KOPT-K1 (cell line): ENCODE results near the gene TLX3.
"Not testable (repeated sequence)": the region's sequence is repeated elsewhere in the genome, so short reads cannot be mapped to it uniquely, and the experiment has no call there.

Source experiments
- H3K27ac ChIP-seq: fragments of 200-600 bp; sonication (generic); 2 replicates; pipeline ENCODE4 v1.5.1; 2016; ENCODE audit warnings: antibody characterized with exemption, mild to moderate bottlenecking, low read depth, low read length; ENCODE audit not compliant: poor library complexity, severe bottlenecking
- H3K36me3 ChIP-seq: fragments of 200-600 bp; sonication (generic); 2 replicates; pipeline ENCODE4 v1.5.1; 2017; ENCODE audit warnings: antibody characterized with exemption, mild to moderate bottlenecking, low read length, moderate library complexity; ENCODE audit not compliant: insufficient read depth
- H3K9me3 ChIP-seq: fragments of 200-600 bp; sonication (generic); 2 replicates; pipeline ENCODE4 v1.5.1; 2017; ENCODE audit warnings: antibody characterized with exemption, low read length, mild to moderate bottlenecking; ENCODE audit not compliant: insufficient read depth, poor library complexity, severe bottlenecking

The TLX3 gene

DNA sequence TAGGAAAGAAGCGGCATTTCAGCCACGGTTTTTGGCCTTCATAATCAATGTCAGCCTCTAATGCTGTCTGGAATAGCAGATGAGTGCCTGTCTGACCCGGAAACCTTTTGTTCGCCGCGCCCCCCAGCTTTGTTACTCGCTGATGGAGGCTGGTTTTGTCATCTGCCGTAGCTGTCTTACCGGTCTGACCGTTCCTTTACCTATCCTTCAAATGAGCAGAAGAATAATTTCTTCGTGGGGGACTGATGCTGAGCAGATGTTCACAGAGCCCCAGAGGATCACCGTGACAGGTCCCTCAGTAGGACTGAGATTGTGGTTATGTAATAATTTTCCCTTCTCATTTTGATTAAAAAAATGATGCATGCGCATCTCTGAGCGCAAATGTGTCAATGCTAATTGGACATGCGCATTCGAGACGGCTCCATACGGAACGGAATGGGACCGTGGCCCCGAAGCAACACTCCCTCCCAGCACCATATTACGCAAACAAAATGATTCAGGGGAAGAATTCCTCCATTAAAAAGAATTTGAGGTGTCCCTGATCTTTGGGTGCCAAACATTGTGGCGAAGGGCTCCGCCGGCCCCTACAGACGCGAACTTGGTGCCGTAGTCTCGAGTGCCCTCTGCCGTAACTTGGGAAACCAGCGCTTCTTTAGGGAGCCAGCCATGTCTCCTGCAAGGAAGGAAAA is 27.6 kb downstream of the TLX3 start:
- no peak overlapping the region for H3K27ac ChIP-seq
- no peaks in the 10 kb centered on the region for H3K36me3 ChIP-seq
- no peaks in the 10 kb centered on the region for H3K9me3 ChIP-seq

DNA sequence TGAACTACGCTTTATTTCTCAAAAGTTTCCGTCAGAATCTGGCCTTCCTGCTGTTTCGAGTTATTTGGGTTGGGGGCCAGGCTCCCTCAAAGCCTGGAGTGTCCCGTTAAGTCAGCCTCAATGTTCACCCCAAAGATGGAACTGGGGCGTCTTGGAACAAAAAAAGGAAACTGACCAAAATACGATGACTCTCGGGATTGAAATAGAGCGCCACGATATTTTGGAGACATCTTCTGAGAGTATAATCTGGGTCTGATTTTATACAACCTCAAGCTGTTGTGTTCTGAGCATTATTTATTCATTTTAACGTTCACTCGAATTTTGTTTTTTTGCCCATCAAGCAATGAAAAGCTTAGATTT is 28.1 kb downstream of the TLX3 start:
- no peaks in the 10 kb centered on the region for H3K9me3 ChIP-seq
- H3K36me3 ChIP-seq = no peaks in the 10 kb centered on the region
- no peak overlapping the region for H3K27ac ChIP-seq

DNA sequence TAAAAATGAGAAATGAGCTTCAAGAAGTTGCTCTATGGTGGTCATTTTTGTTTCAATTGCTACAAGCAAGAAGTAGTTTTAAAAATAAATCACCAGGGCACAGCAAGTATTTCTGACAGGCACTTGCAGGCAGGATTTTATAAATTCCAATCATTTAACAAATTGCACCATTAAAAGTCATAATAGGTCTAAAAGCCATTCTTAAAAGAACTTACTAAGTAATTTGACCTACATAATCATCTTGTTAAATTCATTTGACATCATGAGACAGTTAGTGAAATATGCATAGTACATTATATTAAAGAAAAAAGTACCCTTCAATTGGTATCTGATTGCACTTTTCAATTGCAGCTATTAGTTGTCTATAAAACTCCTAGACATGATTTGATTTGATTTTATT is 31.0 kb downstream of the TLX3 start:
- no peaks in the 10 kb centered on the region for H3K9me3 ChIP-seq
- H3K36me3 ChIP-seq = no peaks in the 10 kb centered on the region
- no peak overlapping the region for H3K27ac ChIP-seq

DNA sequence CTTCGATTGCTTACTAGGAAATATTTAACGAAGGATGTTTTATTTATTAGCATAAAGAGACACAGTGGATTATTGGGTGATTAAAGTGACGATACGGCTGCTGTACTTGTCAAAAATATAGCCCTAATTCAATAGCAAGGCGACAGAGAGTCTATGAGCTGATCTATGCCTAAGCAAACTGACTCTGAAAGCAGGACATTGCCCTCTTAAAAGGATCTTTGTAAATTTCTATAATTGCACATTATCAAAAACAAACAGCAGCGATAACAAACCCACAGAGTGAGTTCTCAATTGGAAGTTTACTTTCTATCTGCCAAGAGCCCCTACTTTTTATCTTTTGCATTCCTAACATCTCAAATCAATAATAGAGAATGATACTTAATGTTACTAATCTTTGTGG is 31.4 kb downstream of the TLX3 start:
- H3K27ac ChIP-seq = no peak overlapping the region
- H3K9me3 ChIP-seq = no peaks in the 10 kb centered on the region
- H3K36me3 ChIP-seq = no peaks in the 10 kb centered on the region

DNA sequence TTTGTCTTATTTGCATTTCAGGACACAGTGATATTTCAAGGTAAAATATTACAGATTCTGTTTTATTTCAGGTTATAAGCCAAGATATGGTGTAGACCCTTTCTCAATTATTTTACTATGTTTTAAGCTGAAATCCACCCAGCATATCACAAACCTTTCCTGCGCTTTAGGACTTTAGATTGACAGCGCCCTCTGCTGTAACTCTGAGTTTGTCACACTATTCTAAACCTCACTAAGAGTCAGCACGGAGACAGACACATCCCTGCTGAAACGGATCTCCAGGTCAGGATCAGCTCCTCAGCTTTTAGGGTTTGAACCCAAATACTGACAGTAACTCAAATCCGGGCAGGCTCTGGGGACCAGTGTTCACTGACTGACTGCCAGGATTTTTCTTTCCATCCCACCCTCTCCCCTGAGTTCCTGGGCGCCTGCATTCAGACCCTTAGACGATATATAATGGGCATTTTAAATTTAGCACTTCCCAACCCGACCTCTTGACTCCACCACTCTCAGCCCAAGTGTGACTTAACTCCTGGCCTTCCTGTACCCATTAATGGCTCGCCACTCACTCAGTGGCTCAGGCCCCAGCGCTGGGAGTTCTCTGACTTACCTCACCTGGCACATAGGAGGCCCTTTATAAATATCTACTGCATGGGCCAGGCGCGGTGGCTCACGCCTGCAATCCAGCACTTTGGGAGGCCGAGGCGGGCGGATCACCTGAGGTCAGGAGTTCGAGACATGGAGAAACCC is 33.5 kb downstream of the TLX3 start:
- H3K27ac ChIP-seq = no peak overlapping the region
- H3K36me3 ChIP-seq = no peaks in the 10 kb centered on the region
- H3K9me3 ChIP-seq = no peaks in the 10 kb centered on the region

DNA sequence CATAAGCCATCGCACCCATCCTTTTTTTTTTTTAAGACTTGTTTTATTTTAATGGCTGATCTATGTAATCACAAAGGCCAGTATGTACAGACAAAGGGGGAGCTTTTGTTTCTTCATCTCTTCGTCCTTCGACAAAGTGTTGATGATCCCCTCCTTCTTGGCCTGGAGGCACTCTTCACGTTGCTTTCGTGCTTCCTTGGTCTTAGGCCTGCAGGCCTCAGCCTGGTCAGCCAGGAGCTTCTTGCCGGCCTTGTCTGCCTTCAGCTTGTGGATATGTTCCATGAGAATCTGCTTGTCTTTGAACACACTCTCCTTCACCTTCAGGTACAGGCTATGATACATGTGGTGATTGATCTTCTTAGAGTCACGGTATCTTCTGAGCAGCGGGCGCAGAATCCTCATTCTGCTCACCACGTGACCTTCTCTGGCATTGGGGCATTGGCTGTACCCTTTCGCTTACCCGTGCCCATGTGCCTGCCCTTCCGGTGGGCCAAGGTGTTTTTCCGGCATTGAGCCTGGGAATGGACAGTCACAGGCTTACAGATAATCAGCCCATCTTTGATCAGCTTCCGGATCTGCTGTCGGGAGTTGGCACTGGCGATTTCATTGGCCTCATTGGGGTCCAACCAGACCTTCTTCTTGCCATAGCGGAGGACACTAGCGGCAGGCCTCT is 36.0 kb downstream of the TLX3 start:
- H3K9me3 ChIP-seq = no peaks in the 10 kb centered on the region
- H3K27ac ChIP-seq = no peak overlapping the region
- H3K36me3 ChIP-seq = no peaks in the 10 kb centered on the region

DNA sequence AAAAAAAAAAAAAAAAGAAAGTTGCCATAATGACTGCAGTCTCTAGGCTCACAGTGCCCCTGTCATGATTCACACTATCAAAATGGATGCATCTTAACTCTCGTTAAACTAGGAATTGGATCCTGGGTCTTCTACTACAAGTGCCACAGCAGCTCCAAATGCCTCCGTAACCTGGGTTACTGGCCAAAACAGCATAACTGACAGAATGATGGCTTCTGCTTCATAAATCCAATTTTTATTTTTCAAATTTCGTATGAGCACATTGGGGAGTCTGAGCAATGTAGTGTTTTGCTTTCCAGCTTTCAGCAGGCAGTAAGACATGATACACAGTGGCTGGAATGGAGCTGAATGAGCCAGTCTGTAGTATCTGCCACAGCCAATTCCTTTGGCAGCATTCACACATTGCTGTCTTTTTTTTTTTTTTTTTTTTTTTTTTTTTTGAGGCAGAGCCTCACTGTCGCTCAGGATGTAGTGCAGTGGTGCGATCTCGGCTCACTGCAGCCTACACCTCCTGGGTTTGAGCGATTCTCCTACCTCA is 42.6 kb downstream of the TLX3 start:
- Histone ChIP-seq H3K36me3 (no peaks in the 10 kb centered on the region), H3K9me3 (no peaks in the 10 kb centered on the region), H3K27ac (no peak overlapping the region)

DNA sequence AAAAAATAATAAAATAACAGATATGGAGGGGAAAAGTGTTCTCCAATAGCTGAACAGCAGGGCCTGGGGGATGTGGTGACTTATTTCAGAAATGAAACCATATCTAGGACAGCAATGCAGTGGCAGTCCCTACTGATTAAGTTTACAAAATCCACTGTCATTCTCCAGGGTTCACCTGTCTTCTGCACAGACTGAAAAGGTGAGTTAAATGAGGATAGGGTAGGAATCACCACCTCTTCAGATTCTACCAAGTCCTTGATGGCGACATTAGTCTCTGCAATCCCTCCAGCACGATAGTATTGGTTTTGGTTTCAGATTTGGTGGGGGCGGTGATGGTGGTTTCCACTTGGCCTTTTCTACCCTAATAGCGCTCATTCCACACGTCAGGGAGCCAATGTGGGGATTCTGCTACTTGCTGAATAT is 46.3 kb downstream of the TLX3 start:
- no peaks in the 10 kb centered on the region for H3K9me3 ChIP-seq
- no peak overlapping the region for H3K27ac ChIP-seq
- H3K36me3 ChIP-seq = no peaks in the 10 kb centered on the region

DNA sequence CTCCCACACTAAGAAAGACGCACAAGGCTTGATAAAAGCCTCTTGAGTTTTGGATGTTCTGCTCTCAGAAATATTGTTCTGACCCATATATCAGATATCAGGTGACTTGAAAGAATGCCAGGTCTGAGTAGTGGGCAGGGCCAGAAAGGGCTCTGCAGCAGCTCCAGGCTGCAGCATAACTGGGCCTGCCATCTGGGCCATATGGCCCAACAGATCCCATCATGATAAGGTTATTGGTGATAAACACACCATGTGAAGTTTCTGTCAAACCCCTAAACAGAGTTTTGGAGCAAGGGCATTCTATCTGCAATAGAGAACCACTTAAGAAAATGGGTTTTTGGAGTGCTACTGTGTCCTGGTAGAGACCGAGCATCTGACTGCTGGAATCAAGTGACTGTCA is 48.8 kb downstream of the TLX3 start:
- H3K36me3 ChIP-seq = no peaks in the 10 kb centered on the region
- H3K9me3 ChIP-seq = no peaks in the 10 kb centered on the region
- no peak overlapping the region for H3K27ac ChIP-seq

DNA sequence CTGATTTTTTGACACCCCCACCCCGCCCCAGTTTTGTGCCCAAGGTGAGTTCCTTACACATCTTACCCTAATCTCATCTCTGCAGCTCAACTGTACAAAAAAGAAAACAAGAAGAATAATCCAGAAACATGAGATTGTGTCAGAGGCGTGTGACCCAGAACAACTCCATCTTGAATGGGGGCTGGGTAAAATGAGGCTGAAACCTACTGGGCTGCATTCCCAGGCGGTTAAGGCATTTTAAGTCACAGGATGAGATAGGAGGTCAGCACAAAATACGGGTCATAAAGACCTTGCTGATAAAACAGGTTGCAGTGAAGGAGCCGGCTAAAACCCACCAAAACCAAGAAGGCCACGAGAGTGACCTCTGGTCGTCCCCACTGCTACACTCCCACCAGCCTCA is 52.1 kb downstream of the TLX3 start:
- H3K36me3 ChIP-seq, H3K9me3 ChIP-seq, H3K27ac ChIP-seq: not testable (repeated sequence)
